GM12891 (cell line): ENCODE data around the gene DCDC2B.

Experiments
- PAX5 ChIP-seq: IDR thresholded peaks from 2 replicates; pipeline ENCODE4 v1.6.1; 2011; ENCODE audit warnings: low read length, moderate library complexity, mild to moderate bottlenecking; ENCODE audit not compliant: insufficient read depth, severe bottlenecking
- POLR2A ChIP-seq: IDR thresholded peaks from 2 replicates; pipeline ENCODE4 v1.6.1; 2011; ENCODE audit warnings: low read depth, low read length, control low read depth
- POLR2AphosphoS5 ChIP-seq: IDR thresholded peaks from 2 replicates; pipeline ENCODE4 v1.6.1; 2011; ENCODE audit warnings: low read depth, low read length, control low read depth
- TAF1 ChIP-seq: IDR thresholded peaks from 2 replicates; pipeline ENCODE4 v1.6.1; 2011; ENCODE audit warnings: low read depth, low read length, control low read depth

DNA sequence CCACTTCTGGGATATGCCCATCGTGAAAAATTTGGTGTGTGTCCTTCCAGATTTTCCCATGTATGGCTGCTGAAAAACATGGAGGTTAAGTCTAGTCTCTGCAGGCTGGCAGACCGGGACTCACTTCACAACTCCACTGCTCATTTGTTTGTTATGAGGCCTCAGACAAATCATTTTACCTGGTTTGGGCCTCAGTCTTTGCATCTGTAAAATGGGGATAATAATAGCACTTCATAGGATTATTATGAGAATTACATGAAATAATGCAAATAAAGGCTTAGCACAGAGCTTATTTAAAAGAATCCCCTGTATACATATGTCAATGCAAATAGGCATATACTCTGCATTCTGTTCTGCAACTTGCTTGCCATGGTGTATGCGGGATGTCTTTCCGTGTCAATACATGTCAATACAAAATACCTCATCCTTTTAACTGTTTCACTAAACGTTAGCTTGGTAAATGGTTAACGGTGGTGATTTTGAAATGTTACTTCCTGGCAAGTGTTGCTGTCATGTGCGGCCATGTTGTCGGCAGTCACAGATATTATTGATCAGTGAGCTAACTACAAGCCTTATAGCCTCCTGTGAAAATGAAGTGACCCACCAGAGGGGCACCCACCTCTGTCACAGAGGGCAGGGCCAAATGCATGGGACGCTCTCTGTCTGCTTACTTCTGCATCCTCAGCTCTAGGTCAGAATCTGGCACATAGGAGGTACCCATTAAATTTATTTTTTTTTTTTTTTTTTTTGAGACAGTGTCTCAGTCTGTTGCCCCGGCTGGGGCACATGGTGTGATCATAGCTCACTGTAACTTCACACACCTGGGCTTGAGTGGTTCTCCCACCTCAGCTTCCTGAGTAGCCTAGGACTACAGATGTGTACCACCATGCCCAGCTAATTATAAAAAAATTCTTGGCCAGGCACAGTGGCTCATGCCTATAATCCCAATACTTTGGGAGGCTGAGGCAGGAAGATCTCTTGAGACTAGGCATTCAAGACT, 46.5 kb downstream of the DCDC2B start:
- TF ChIP-seq POLR2A (no peak), POLR2AphosphoS5 (no peak), TAF1 (no peak), PAX5 (no peak)
